HepG2 (cell line): ENCODE results near the gene RMI2. TPM values are rescaled to one million over a fixed set of nuclear protein-coding genes. Genes with fewer than 3 reads are reported as not detected.

Source experiments
- ATAC-seq: fragments of 200-7000 bp; cut with Tn5 transposase; 3 replicates; pipeline ENCODE4 v1.9.1; 2020; ENCODE audit warnings: mild to moderate bottlenecking, moderate library complexity
- BruUV-seq: library from RNA; stranded (reverse); fragments of 400-500 nt; replicated peaks from 2 replicates; lab custom pipeline; 2021; lab: Mats Ljungman, UMichigan
- CTCF ChIA-PET: fragments of 300-600 bp; formaldehyde crosslinking; extraction: SDS; loops from one replicate; lab custom pipeline; 2021; ENCODE audit warnings: low total read pairs, inconsistent platforms, low intra/inter-chr PET ratio; lab: Yijun Ruan, JAX
- POLR2A ChIA-PET: fragments of 350-600 bp; sonication (Branson Sonifier 250); formaldehyde crosslinking; loops from one replicate; lab custom pipeline; 2020; ENCODE audit warnings: antibody characterized with exemption, inconsistent platforms; lab: Yijun Ruan, JAX
- DNase-seq: peaks from one replicate; pipeline ENCODE4 v3.0.0-alpha.2; 2015; ENCODE audit warnings: low spot score
- FAIRE-seq: peaks from 3 replicates; lab custom pipeline; 2011; peaks lifted over from hg19 to GRCh38; lab: Jason Lieb, UNC
- H2AFZ ChIP-seq: one replicate; pipeline ENCODE4 v1.6.1; 2011; ENCODE audit warnings: low read length, inconsistent platforms
- H3K27ac ChIP-seq: fragments of 300-600 bp; 3 replicates; pipeline ENCODE4 v1.8.0; 2011; ENCODE audit warnings: mixed run types, mild to moderate bottlenecking, mixed read lengths, low read length, inconsistent platforms; ENCODE audit not compliant: insufficient read depth; ENCODE audit errors: extremely low read length
- H3K27me3 ChIP-seq, 2 experiments: fragments of 200-600 bp in 1 of 2; 2 replicates in 1 of 2; 3 replicates in 1 of 2; pipeline versions ENCODE4 v1.6.0 to v1.8.0; 2011; ENCODE audit warnings: low read length in 2 of 2, mild to moderate bottlenecking in 2 of 2, moderate library complexity in 2 of 2, inconsistent platforms in 1 of 2; ENCODE audit not compliant: insufficient read depth in 2 of 2, control insufficient read depth in 1 of 2
- H3K36me3 ChIP-seq, 2 experiments: fragments of 200-600 bp in 1 of 2; replicated peaks in 1 of 2; 2 replicates in 1 of 2; 3 replicates in 1 of 2; pipeline versions ENCODE4 v1.5.1 to v1.8.0; 2011; ENCODE audit warnings: low read length in 2 of 2, inconsistent platforms in 1 of 2; ENCODE audit not compliant: insufficient read depth in 2 of 2, control insufficient read depth in 1 of 2
- H3K4me1 ChIP-seq: 2 replicates; pipeline ENCODE4 v1.5.1; 2012; ENCODE audit warnings: low read length, inconsistent platforms; ENCODE audit not compliant: insufficient read depth
- H3K4me2 ChIP-seq: 2 replicates; pipeline ENCODE4 v1.6.0; 2011; ENCODE audit warnings: low read depth, low read length, inconsistent platforms
- H3K4me3 ChIP-seq, 3 experiments: fragments of 200-600 bp in 1 of 3; sonication (generic), shearing (Covaris generic) in 1 of 3; replicated peaks in 1 of 3; 2 replicates each; pipeline ENCODE4 v1.5.1; 2011 to 2016; ENCODE audit warnings: low read length in 3 of 3, inconsistent platforms in 2 of 3, low read depth in 2 of 3, mild to moderate bottlenecking in 2 of 3, control low read depth in 1 of 3, mixed read lengths in 1 of 3; ENCODE audit not compliant: insufficient read depth in 1 of 3
- H3K79me2 ChIP-seq: one replicate; pipeline ENCODE4 v1.6.1; 2011; ENCODE audit warnings: low read length, inconsistent platforms; ENCODE audit not compliant: insufficient read depth
- H3K9ac ChIP-seq: 2 replicates; pipeline ENCODE4 v1.6.0; 2011; ENCODE audit warnings: mild to moderate bottlenecking, low read depth, low read length, inconsistent platforms; ENCODE audit not compliant: insufficient read depth
- H3K9me3 ChIP-seq: 2 replicates; pipeline ENCODE4 v1.5.1; 2012; ENCODE audit warnings: mild to moderate bottlenecking, low read length
- H4K20me1 ChIP-seq: 2 replicates; pipeline ENCODE4 v1.6.0; 2011; ENCODE audit warnings: inconsistent platforms, mild to moderate bottlenecking, low read length, moderate library complexity; ENCODE audit not compliant: insufficient read depth
- CBX2 ChIP-seq, 2 experiments: fragments of 200-600 bp in 1 of 2; sonication (generic); formaldehyde crosslinking in 1 of 2; IDR thresholded peaks; 2 replicates each; pipeline versions ENCODE4 v1.7.0 to v1.8.1; 2018 to 2022; ENCODE audit warnings: low read depth in 2 of 2, low read length in 1 of 2, mild to moderate bottlenecking in 1 of 2, missing genetic modification reagents in 1 of 2
- FOSL1 ChIP-seq: sonication (generic); formaldehyde crosslinking; IDR thresholded peaks from 2 replicates; pipeline ENCODE4 v1.9.0; 2021; ENCODE audit warnings: missing genetic modification reagents, borderline replicate concordance
- MBNL3 ChIP-seq: fragments of 250-450 bp; sonication (Bioruptor Pico); conservative IDR thresholded peaks from 2 replicates; pipeline ENCODE4 v1.8.0; 2022; ENCODE audit warnings: mild to moderate bottlenecking, inconsistent platforms
- NBN ChIP-seq: fragments of 450-650 bp; conservative IDR thresholded peaks from 2 replicates; pipeline ENCODE4 v1.6.1; 2017
- ZNF138 ChIP-seq: sonication (generic); formaldehyde crosslinking; IDR thresholded peaks from 2 replicates; pipeline ENCODE4 v1.5.0; 2020; ENCODE audit warnings: mild to moderate bottlenecking, low read depth, missing genetic modification reagents
- ZNF629 ChIP-seq: sonication (generic); formaldehyde crosslinking; conservative IDR thresholded peaks from 2 replicates; pipeline ENCODE4 v1.5.0; 2020; ENCODE audit warnings: missing genetic modification reagents
- ZNF749 ChIP-seq: sonication (generic); formaldehyde crosslinking; IDR thresholded peaks from 2 replicates; pipeline ENCODE4 v1.8.0; 2022; ENCODE audit warnings: mild to moderate bottlenecking, missing genetic modification reagents, moderate library complexity, borderline replicate concordance
- ZNF841 ChIP-seq: sonication (generic); formaldehyde crosslinking; IDR thresholded peaks from 2 replicates; pipeline ENCODE4 v1.8.1; 2023; ENCODE audit warnings: missing genetic modification reagents, borderline replicate concordance
- WGBS: methylation state at CpG from one replicate; pipeline ENCODE4 v1.1.6; 2017; ENCODE audit warnings: low lambda C conversion rate; 5-methylcytosine and 5-hydroxymethylcytosine counted together
- in situ Hi-C: cut with HindIII; loops from 2 replicates; pipeline ENCODE4 v1.10.0; 2017; ENCODE audit warnings: low pct_unique_long_range_greater_than_20kb; ENCODE audit not compliant: extremely low pct_ligation_motif_present
- intact Hi-C: fragments of 100-400 bp; cut with micrococcal nuclease; formaldehyde crosslinking; loops from one replicate; pipeline ENCODE4 v1.10.0; 2022; ENCODE audit not compliant: unreplicated experiment
- polyA plus RNA-seq, 8 experiments: library from polyadenylated mRNA; depleted of rRNA in 3 of 8; stranded (reverse) in 7 of 8; unstranded in 1 of 8; fragments of >200 nt; fragmentation: Illumina TruSeq in 4 of 8; extraction: Trizol in 4 of 8; gene quantifications; 2 replicates each; pipeline versions ENCODE4 v1.2.1 to v1.2.3, GENCODE V29; 2011 to 2016; ENCODE audit warnings: low read depth in 4 of 8, missing spikeins in 1 of 8, mixed read lengths in 1 of 8; ENCODE audit not compliant: insufficient read depth in 1 of 8
- total RNA-seq, 5 experiments: library from RNA; depleted of rRNA; stranded (reverse); fragments of >200 nt; fragmentation: Illumina TruSeq; extraction: Trizol; gene quantifications; 2 replicates each; pipeline ENCODE4 v1.2.3, GENCODE V29; 2016; ENCODE audit warnings: low read depth in 1 of 5
- TF ChIP-seq, protein P1 (sequence below): sonication (generic); formaldehyde crosslinking; IDR thresholded peaks from 2 replicates; pipeline ENCODE4 v1.8.0; 2022; ENCODE audit warnings: mild to moderate bottlenecking, missing genetic modification reagents, moderate library complexity
- TF ChIP-seq, protein P2 (sequence below): sonication (generic); formaldehyde crosslinking; IDR thresholded peaks from 2 replicates; pipeline ENCODE4 v1.4.0; 2020; ENCODE audit warnings: missing genetic modification reagents
- TF ChIP-seq, protein P3 (sequence below): sonication (generic); formaldehyde crosslinking; IDR thresholded peaks from 2 replicates; pipeline ENCODE4 v1.4.0; 2020; ENCODE audit warnings: missing genetic modification reagents, borderline replicate concordance
- TF ChIP-seq, protein P4 (sequence below): sonication (generic); formaldehyde crosslinking; IDR thresholded peaks from 2 replicates; pipeline ENCODE4 v1.5.0; 2020; ENCODE audit warnings: missing genetic modification reagents
- TF ChIP-seq, protein P5 (sequence below): sonication (generic); formaldehyde crosslinking; IDR thresholded peaks from 2 replicates; pipeline ENCODE4 v1.8.0; 2022; ENCODE audit warnings: mild to moderate bottlenecking, missing genetic modification reagents, borderline replicate concordance

Gene RMI2
- total and polyA plus RNA-seq, 2 of the 13 experiments (the other 11 are each of a cell fraction or from before 2014, with no cell fraction given), result 24.5 to 55.7 TPM

DNA sequence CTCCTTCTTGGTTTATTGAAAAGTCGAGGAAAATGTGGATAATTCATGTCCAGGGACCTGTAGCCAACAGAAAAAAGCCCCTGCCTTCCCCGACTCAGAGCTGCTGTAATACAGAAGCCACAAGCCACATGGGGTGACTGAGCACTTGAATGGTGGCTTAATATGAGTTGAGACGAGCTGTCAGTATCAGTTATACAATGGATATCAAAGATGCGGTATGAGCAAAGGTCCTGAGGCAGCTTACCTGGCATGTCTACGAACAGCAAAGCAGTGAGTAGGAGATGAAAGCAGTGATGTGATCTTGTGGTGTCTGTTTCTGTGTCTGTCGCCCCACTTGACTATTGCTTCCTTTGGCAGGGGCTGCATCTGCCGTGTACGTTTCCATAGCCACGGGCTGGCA, 12.2 kb upstream of the RMI2 start:
- ChIA-PET CTCF (no interaction called here), POLR2A (interaction anchor here (1.1 to 3.6 kb wide), 5 partner anchors 21 to 77 kb away, joined by 3 to 24 read pairs (median 3); partner anchors contain the start of gene SOCS1)
- H3K4me2 ChIP-seq, result no peak overlapping the region
- intact Hi-C loops (no loop called here), in situ Hi-C loops (no loop called here)
- H3K4me3 ChIP-seq, result no peak overlapping the region
- WGBS, result 51% methylated on average over 8 of the region's 9 CpGs
- no peaks in the 10 kb centered on the region for H3K27me3 ChIP-seq
- no peak overlapping the region for H3K9ac ChIP-seq
- H3K36me3 ChIP-seq, result no peaks in the 10 kb centered on the region
- H3K9me3 ChIP-seq, result no peaks in the 10 kb centered on the region
- no TSS peak for BruUV-seq
- peaks cover 61% of the 10 kb centered on the region for H3K4me1 ChIP-seq
- DNase-seq, result no peak
- ATAC-seq, result peak; percentile 18
- no peak for FAIRE-seq
- no peaks in the 10 kb centered on the region for H4K20me1 ChIP-seq
- H2AFZ ChIP-seq, result no peak overlapping the region
- H3K27ac ChIP-seq, result no peak overlapping the region
- no peaks in the 10 kb centered on the region for H3K79me2 ChIP-seq
- TF ChIP-seq, protein P1, sequence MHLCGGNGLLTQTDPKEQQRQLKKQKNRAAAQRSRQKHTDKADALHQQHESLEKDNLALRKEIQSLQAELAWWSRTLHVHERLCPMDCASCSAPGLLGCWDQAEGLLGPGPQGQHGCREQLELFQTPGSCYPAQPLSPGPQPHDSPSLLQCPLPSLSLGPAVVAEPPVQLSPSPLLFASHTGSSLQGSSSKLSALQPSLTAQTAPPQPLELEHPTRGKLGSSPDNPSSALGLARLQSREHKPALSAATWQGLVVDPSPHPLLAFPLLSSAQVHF, result no peak
- TF ChIP-seq, protein P2, sequence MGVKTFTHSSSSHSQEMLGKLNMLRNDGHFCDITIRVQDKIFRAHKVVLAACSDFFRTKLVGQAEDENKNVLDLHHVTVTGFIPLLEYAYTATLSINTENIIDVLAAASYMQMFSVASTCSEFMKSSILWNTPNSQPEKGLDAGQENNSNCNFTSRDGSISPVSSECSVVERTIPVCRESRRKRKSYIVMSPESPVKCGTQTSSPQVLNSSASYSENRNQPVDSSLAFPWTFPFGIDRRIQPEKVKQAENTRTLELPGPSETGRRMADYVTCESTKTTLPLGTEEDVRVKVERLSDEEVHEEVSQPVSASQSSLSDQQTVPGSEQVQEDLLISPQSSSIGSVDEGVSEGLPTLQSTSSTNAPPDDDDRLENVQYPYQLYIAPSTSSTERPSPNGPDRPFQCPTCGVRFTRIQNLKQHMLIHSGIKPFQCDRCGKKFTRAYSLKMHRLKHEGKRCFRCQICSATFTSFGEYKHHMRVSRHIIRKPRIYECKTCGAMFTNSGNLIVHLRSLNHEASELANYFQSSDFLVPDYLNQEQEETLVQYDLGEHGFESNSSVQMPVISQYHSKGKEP (CRISPR knock-in tag), result no peak
- TF ChIP-seq ZNF841 (CRISPR knock-in tag), result no peak
- no peak for TF ChIP-seq FOSL1 (CRISPR knock-in tag)
- TF ChIP-seq ZNF629 (CRISPR knock-in tag), result 0 out of 2 replicates have a peak, but pooled peaks have one; percentile 19
- TF ChIP-seq, protein P3, sequence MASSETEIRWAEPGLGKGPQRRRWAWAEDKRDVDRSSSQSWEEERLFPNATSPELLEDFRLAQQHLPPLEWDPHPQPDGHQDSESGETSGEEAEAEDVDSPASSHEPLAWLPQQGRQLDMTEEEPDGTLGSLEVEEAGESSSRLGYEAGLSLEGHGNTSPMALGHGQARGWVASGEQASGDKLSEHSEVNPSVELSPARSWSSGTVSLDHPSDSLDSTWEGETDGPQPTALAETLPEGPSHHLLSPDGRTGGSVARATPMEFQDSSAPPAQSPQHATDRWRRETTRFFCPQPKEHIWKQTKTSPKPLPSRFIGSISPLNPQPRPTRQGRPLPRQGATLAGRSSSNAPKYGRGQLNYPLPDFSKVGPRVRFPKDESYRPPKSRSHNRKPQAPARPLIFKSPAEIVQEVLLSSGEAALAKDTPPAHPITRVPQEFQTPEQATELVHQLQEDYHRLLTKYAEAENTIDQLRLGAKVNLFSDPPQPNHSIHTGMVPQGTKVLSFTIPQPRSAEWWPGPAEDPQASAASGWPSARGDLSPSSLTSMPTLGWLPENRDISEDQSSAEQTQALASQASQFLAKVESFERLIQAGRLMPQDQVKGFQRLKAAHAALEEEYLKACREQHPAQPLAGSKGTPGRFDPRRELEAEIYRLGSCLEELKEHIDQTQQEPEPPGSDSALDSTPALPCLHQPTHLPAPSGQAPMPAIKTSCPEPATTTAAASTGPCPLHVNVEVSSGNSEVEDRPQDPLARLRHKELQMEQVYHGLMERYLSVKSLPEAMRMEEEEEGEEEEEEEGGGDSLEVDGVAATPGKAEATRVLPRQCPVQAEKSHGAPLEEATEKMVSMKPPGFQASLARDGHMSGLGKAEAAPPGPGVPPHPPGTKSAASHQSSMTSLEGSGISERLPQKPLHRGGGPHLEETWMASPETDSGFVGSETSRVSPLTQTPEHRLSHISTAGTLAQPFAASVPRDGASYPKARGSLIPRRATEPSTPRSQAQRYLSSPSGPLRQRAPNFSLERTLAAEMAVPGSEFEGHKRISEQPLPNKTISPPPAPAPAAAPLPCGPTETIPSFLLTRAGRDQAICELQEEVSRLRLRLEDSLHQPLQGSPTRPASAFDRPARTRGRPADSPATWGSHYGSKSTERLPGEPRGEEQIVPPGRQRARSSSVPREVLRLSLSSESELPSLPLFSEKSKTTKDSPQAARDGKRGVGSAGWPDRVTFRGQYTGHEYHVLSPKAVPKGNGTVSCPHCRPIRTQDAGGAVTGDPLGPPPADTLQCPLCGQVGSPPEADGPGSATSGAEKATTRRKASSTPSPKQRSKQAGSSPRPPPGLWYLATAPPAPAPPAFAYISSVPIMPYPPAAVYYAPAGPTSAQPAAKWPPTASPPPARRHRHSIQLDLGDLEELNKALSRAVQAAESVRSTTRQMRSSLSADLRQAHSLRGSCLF, result no peak
- TF ChIP-seq, protein P4, sequence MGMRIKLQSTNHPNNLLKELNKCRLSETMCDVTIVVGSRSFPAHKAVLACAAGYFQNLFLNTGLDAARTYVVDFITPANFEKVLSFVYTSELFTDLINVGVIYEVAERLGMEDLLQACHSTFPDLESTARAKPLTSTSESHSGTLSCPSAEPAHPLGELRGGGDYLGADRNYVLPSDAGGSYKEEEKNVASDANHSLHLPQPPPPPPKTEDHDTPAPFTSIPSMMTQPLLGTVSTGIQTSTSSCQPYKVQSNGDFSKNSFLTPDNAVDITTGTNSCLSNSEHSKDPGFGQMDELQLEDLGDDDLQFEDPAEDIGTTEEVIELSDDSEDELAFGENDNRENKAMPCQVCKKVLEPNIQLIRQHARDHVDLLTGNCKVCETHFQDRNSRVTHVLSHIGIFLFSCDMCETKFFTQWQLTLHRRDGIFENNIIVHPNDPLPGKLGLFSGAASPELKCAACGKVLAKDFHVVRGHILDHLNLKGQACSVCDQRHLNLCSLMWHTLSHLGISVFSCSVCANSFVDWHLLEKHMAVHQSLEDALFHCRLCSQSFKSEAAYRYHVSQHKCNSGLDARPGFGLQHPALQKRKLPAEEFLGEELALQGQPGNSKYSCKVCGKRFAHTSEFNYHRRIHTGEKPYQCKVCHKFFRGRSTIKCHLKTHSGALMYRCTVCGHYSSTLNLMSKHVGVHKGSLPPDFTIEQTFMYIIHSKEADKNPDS, result 0 out of 2 replicates have a peak, but pooled peaks have one; percentile 25
- no peak for TF ChIP-seq ZNF138 (CRISPR knock-in tag)
- TF ChIP-seq ZNF749 (CRISPR knock-in tag), result no peak
- TF ChIP-seq NBN, result no peak
- no peak for TF ChIP-seq CBX2 (IDR thresholded peaks at IDR 0.05; ENCODE audit: low read depth, low read length)
- no peak for TF ChIP-seq CBX2 (CRISPR knock-in tag; IDR thresholded peaks at IDR 0.05; ENCODE audit: low read depth)
- TF ChIP-seq, protein P5, sequence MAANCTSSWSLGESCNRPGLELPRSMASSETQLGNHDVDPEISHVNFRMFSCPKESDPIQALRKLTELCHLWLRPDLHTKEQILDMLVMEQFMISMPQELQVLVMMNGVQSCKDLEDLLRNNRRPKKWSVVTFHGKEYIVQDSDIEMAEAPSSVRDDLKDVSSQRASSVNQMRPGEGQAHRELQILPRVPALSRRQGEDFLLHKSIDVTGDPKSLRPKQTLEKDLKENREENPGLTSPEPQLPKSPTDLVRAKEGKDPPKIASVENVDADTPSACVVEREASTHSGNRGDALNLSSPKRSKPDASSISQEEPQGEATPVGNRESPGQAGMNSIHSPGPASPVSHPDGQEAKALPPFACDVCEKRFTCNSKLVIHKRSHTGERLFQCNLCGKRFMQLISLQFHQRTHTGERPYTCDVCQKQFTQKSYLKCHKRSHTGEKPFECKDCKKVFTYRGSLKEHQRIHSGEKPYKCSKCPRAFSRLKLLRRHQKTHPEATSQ (CRISPR knock-in tag), result no peak
- TF ChIP-seq MBNL3 (CRISPR knock-in tag), result no peak
